Mammary epithelial cell (primary cell): ENCODE measurements around the gene HAL.

Experiments
- CTCF ChIP-seq, 2 donors: IDR thresholded peaks in 1 of 2; conservative IDR thresholded peaks in 1 of 2; 2 replicates each; pipeline ENCODE4 v1.5.1; 2011 to 2012; ENCODE audit warnings: inconsistent platforms in 2 of 2, low read length in 2 of 2, mild to moderate bottlenecking in 2 of 2, control low read depth in 1 of 2, low read depth in 1 of 2; ENCODE audit not compliant: insufficient read depth in 1 of 2; ENCODE audit errors: extremely low read depth in 1 of 2
- EZH2 ChIP-seq: IDR thresholded peaks from 2 replicates; pipeline ENCODE4 v1.6.1; 2012; ENCODE audit warnings: low read length, inconsistent platforms, borderline replicate concordance

- TF ChIP-seq CTCF (conservative IDR thresholded peaks at IDR 0.05 in 1 of 2, IDR thresholded peaks at IDR 0.05 in 1 of 2; ENCODE audit: extremely low read depth in 1 of 2, insufficient read depth in 1 of 2, low read depth in 1 of 2, low read length in 2 of 2) (no peak), EZH2 (no peak)
Measured at GRCh38 chr12:95990136-95990535, 6.0 kb downstream of the HAL start.
